ENCODE data around the gene PHOSPHO1.

PHOSPHO1 gene

GRCh38 chr17:49216482-49216881, 14.1 kb downstream of the PHOSPHO1 start:
- H3K27me3 ChIP-seq (ENCODE audit: control insufficient read depth, insufficient read depth, low read length), result peaks cover 5% of the 10 kb centered on the region
- no peaks in the 10 kb centered on the region for H3K9me3 ChIP-seq (ENCODE audit: control insufficient read depth, insufficient read depth, low read length)
- no peaks in the 10 kb centered on the region for H3K36me3 ChIP-seq (ENCODE audit: control insufficient read depth, insufficient read depth, low read length)
- H3K4me3 ChIP-seq (ENCODE audit: low read depth, low read length), result no peak overlapping the region
- H3K4me1 ChIP-seq (ENCODE audit: control insufficient read depth, insufficient read depth, low read length), result peaks cover 2% of the 10 kb centered on the region
- no peak overlapping the region for H3K9ac ChIP-seq (ENCODE audit: low read depth, low read length)

- no peak overlapping the region for H3K4me3 ChIP-seq (ENCODE audit: low read depth, low read length)
- no peaks in the 10 kb centered on the region for H3K9me3 ChIP-seq (ENCODE audit: control insufficient read depth, insufficient read depth, low read length)
- peaks cover 9% of the 10 kb centered on the region for H3K4me1 ChIP-seq (ENCODE audit: control insufficient read depth, insufficient read depth, low read length)
- no peaks in the 10 kb centered on the region for H3K36me3 ChIP-seq (ENCODE audit: control insufficient read depth, insufficient read depth, low read length)
- H3K9ac ChIP-seq (ENCODE audit: low read depth, low read length), result no peak overlapping the region
- peaks cover 3% of the 10 kb centered on the region for H3K27me3 ChIP-seq (ENCODE audit: control insufficient read depth, insufficient read depth, low read length)
Observed at GRCh38 chr17:49214676-49215360, 15.8 kb downstream of the PHOSPHO1 start.

GRCh38 chr17:49213847-49214246, 16.7 kb downstream of the PHOSPHO1 start:
- no peaks in the 10 kb centered on the region for H3K9me3 ChIP-seq (ENCODE audit: control insufficient read depth, insufficient read depth, low read length)
- H3K36me3 ChIP-seq (ENCODE audit: control insufficient read depth, insufficient read depth, low read length), result no peaks in the 10 kb centered on the region
- no peak overlapping the region for H3K9ac ChIP-seq (ENCODE audit: low read depth, low read length)
- peaks cover 3% of the 10 kb centered on the region for H3K27me3 ChIP-seq (ENCODE audit: control insufficient read depth, insufficient read depth, low read length)
- no peak overlapping the region for H3K4me3 ChIP-seq (ENCODE audit: low read depth, low read length)
- H3K4me1 ChIP-seq (ENCODE audit: control insufficient read depth, insufficient read depth, low read length), result peaks cover 12% of the 10 kb centered on the region

DNA sequence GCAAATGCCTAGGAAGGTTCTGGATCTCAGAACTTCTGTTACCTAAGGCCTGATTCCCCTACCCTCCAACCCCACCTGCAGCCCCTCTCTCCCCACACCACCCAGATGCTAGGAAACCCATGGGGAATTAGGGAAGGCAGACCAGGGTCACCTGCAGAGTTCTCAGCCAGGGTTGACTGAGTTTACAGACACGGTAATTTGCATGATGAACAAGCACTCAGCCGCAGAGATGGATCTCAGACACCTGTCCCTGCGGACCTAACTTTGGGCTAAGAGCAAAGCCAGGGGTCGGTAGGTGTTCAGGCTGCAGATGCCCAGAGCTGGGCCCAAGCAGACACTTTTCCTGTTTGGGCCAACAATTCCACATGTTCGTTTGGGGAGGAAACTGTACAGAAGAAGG, 17.2 kb downstream of the PHOSPHO1 start:
- Histone ChIP-seq H3K9me3 (ENCODE audit: control insufficient read depth, insufficient read depth, low read length) (no peaks in the 10 kb centered on the region), H3K9ac (ENCODE audit: low read depth, low read length) (no peak overlapping the region), H3K4me1 (ENCODE audit: control insufficient read depth, insufficient read depth, low read length) (peaks cover 14% of the 10 kb centered on the region), H3K27me3 (ENCODE audit: control insufficient read depth, insufficient read depth, low read length) (peaks cover 3% of the 10 kb centered on the region), H3K4me3 (ENCODE audit: low read depth, low read length) (no peak overlapping the region), H3K36me3 (ENCODE audit: control insufficient read depth, insufficient read depth, low read length) (no peaks in the 10 kb centered on the region)

DNA sequence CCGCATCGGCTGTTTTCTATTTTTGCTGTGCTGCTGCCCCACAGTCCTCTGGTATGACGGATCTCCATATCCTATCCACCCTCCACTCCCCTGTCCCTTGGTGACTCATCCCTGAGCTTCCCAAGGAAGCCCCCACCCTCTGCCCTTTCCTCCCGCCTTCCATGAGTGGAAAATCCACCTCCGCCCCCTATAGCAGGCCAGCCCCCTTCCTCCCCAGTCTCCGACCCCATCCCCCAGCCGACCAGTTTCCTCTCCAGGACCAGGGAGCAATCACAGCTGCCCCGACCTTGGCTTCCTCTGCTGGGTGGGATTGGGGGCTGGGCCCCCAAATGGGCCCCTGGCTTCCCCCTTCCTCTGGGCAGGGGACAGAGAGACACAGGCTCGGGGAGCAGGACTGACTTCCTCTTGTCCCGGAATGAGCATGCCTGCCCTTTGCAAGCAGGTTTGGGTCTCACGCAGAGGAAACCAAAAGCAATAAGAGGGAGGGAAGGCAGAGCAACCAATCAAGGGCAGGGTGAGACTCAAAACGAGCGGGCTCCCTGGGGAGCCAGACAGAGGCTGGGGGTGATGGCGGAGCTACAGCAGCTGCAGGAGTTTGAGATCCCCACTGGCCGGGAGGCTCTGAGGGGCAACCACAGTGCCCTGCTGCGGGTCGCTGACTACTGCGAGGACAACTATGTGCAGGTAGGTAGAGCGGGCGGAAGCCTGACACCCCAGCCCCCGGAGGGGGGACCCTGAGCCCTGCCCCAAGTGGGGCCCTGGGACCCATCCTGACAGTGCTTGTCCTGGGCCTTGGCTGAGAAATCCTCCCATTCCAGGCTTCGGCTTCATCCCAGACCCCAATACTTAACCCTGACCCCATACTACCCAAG, 20.2 kb downstream of the PHOSPHO1 start, which contains the start of the genes ABI3 and GNGT2:
TSS of gene ABI3 (plus strand) at position 550 of the 872 bp plus-strand sequence. CDS start at position 568, 18 bp downstream.
TSS of gene GNGT2 (minus strand) at position 417 of the 872 bp plus-strand sequence. CDS start 3,152 bp downstream, outside the sequence.
- Histone ChIP-seq H3K4me1 (ENCODE audit: control insufficient read depth, insufficient read depth, low read length) (peaks cover 12% of the 10 kb centered on the region), H3K4me3 (ENCODE audit: low read depth, low read length) (peak within 1 kb of the TSS; percentile 28)

GRCh38 chr17:49209061-49209571, 21.5 kb downstream of the PHOSPHO1 start:
- peaks cover 12% of the 10 kb centered on the region for H3K4me1 ChIP-seq (ENCODE audit: control insufficient read depth, insufficient read depth, low read length)
- peaks cover 3% of the 10 kb centered on the region for H3K27me3 ChIP-seq (ENCODE audit: control insufficient read depth, insufficient read depth, low read length)

More for the DNA sequence above, 20.2 kb downstream of the PHOSPHO1 start, which contains the start of the genes ABI3 and GNGT2:
- peaks cover 3% of the 10 kb centered on the region for H3K27me3 ChIP-seq (ENCODE audit: control insufficient read depth, insufficient read depth, low read length)
- no peaks in the 10 kb centered on the region for H3K36me3 ChIP-seq (ENCODE audit: control insufficient read depth, insufficient read depth, low read length)
- H3K9me3 ChIP-seq (ENCODE audit: control insufficient read depth, insufficient read depth, low read length), result no peaks in the 10 kb centered on the region
- H3K9ac ChIP-seq (ENCODE audit: low read depth, low read length), result peak within 1 kb of the TSS; percentile 47

GRCh38 chr17:49204516-49204915, 26.1 kb downstream of the PHOSPHO1 start:
- peaks cover 3% of the 10 kb centered on the region for H3K4me1 ChIP-seq (ENCODE audit: control insufficient read depth, insufficient read depth, low read length)
- no peaks in the 10 kb centered on the region for H3K27me3 ChIP-seq (ENCODE audit: control insufficient read depth, insufficient read depth, low read length)
- no peaks in the 10 kb centered on the region for H3K9me3 ChIP-seq (ENCODE audit: control insufficient read depth, insufficient read depth, low read length)

More at GRCh38 chr17:49209061-49209571, 21.5 kb downstream of the PHOSPHO1 start:
- H3K9ac ChIP-seq (ENCODE audit: low read depth, low read length), result no peak overlapping the region
- H3K4me3 ChIP-seq (ENCODE audit: low read depth, low read length), result no peak overlapping the region
- H3K36me3 ChIP-seq (ENCODE audit: control insufficient read depth, insufficient read depth, low read length), result no peaks in the 10 kb centered on the region
- H3K9me3 ChIP-seq (ENCODE audit: control insufficient read depth, insufficient read depth, low read length), result no peaks in the 10 kb centered on the region

DNA sequence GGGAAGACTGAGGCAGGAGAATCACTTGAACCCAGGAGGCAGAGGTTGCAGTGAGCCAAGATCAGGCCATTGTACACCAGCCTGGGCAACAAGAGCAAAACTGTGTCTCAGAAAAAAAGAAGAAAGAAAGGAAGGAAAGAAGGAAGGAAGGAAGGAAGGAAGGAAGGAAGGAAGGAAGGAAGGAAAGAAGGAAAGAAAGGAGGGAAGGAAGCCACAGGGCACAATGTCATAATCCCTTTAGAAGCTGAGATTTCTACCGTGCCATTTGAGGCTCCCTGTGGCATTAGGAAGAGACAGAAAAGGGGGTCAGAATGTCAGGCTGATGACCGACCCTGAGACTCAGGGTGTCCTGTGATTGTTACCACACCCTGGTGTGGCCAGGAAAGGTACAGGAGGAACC, 26.8 kb downstream of the PHOSPHO1 start:
- Histone ChIP-seq H3K4me1 (ENCODE audit: control insufficient read depth, insufficient read depth, low read length) (peaks cover 2% of the 10 kb centered on the region), H3K9me3 (ENCODE audit: control insufficient read depth, insufficient read depth, low read length) (no peaks in the 10 kb centered on the region), H3K4me3 (ENCODE audit: low read depth, low read length) (no peak overlapping the region), H3K36me3 (ENCODE audit: control insufficient read depth, insufficient read depth, low read length) (no peaks in the 10 kb centered on the region), H3K9ac (ENCODE audit: low read depth, low read length) (no peak overlapping the region), H3K27me3 (ENCODE audit: control insufficient read depth, insufficient read depth, low read length) (no peaks in the 10 kb centered on the region)

More at GRCh38 chr17:49204516-49204915, 26.1 kb downstream of the PHOSPHO1 start:
- Histone ChIP-seq H3K4me3 (ENCODE audit: low read depth, low read length) (no peak overlapping the region), H3K9ac (ENCODE audit: low read depth, low read length) (no peak overlapping the region), H3K36me3 (ENCODE audit: control insufficient read depth, insufficient read depth, low read length) (no peaks in the 10 kb centered on the region)

- Histone ChIP-seq H3K4me1 (ENCODE audit: control insufficient read depth, insufficient read depth, low read length) (peaks cover 2% of the 10 kb centered on the region), H3K4me3 (ENCODE audit: low read depth, low read length) (no peak overlapping the region), H3K9ac (ENCODE audit: low read depth, low read length) (no peak overlapping the region), H3K9me3 (ENCODE audit: control insufficient read depth, insufficient read depth, low read length) (no peaks in the 10 kb centered on the region), H3K27me3 (ENCODE audit: control insufficient read depth, insufficient read depth, low read length) (no peaks in the 10 kb centered on the region), H3K36me3 (ENCODE audit: control insufficient read depth, insufficient read depth, low read length) (no peaks in the 10 kb centered on the region)
Observed at GRCh38 chr17:49201481-49201927, 29.1 kb downstream of the PHOSPHO1 start.

- Histone ChIP-seq H3K4me1 (ENCODE audit: control insufficient read depth, insufficient read depth, low read length) (peaks cover 2% of the 10 kb centered on the region), H3K36me3 (ENCODE audit: control insufficient read depth, insufficient read depth, low read length) (no peaks in the 10 kb centered on the region), H3K4me3 (ENCODE audit: low read depth, low read length) (no peak overlapping the region), H3K9ac (ENCODE audit: low read depth, low read length) (no peak overlapping the region), H3K9me3 (ENCODE audit: control insufficient read depth, insufficient read depth, low read length) (no peaks in the 10 kb centered on the region), H3K27me3 (ENCODE audit: control insufficient read depth, insufficient read depth, low read length) (no peaks in the 10 kb centered on the region)
Observed at GRCh38 chr17:49200423-49201083, 30.0 kb downstream of the PHOSPHO1 start.

DNA sequence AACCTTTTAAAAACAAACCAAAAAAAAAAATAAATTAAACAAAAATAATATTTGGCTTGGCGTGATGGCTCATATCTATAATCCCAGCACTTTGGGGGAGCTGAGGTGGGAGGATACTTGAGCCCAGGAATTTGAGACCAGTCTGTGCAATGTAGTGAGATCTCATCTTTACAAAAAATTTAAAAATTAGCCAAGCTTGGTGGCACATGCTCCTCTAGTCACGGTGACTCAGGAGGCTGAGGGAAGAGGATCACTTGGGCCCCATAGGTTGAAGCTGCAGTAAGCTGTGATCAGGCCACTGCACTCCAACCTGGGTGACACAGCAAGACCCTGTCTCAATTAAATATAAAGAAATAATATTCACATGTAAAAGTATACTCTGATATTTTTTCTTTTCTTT, 32.4 kb downstream of the PHOSPHO1 start:
- Histone ChIP-seq H3K27me3 (ENCODE audit: control insufficient read depth, insufficient read depth, low read length) (no peaks in the 10 kb centered on the region), H3K36me3 (ENCODE audit: control insufficient read depth, insufficient read depth, low read length) (no peaks in the 10 kb centered on the region), H3K4me3 (ENCODE audit: low read depth, low read length) (no peak overlapping the region), H3K4me1 (ENCODE audit: control insufficient read depth, insufficient read depth, low read length) (peaks cover 2% of the 10 kb centered on the region), H3K9me3 (ENCODE audit: control insufficient read depth, insufficient read depth, low read length) (no peaks in the 10 kb centered on the region), H3K9ac (ENCODE audit: low read depth, low read length) (no peak overlapping the region)

Measured in iPS-15b (cell line).